Endothelial cell of umbilical vein (primary cell): Measurements from ENCODE around the gene EMC7. TPM values are rescaled to one million over a fixed set of nuclear protein-coding genes. Genes with fewer than 3 reads are reported as not detected.

Experiments
- BruUV-seq: library from RNA; stranded (reverse); fragments of 400-500 nt; replicated peaks from 2 replicates; lab custom pipeline; 2021; lab: Mats Ljungman, UMichigan
- CTCF ChIA-PET: fragments of 300-600, 350-600 bp; sonication (Branson Sonifier 250); formaldehyde crosslinking; loops from one replicate; lab custom pipeline; 2021; ENCODE audit warnings: antibody characterized with exemption, inconsistent platforms; lab: Charles Lee
- POLR2A ChIA-PET: fragments of 300-600, 350-600 bp; sonication (Branson Sonifier 250); formaldehyde crosslinking; loops from one replicate; lab custom pipeline; 2021; ENCODE audit warnings: antibody characterized with exemption, inconsistent platforms; lab: Charles Lee
- DNase-seq: peaks from one replicate; pipeline ENCODE4 v3.0.0-alpha.2; 2011; ENCODE audit warnings: low read depth, low spot score
- FAIRE-seq: peaks from 2 replicates; lab custom pipeline; 2011; peaks lifted over from hg19 to GRCh38; lab: Jason Lieb, UNC
- H2AFZ ChIP-seq: 2 replicates; pipeline ENCODE4 v1.6.0; 2012; ENCODE audit warnings: low read depth, low read length, control low read depth, inconsistent platforms
- H3K27ac ChIP-seq: 2 replicates; pipeline ENCODE4 v1.5.1; 2011; ENCODE audit warnings: low read depth, mild to moderate bottlenecking, control low read depth, low read length, moderate library complexity; ENCODE audit not compliant: insufficient read depth
- H3K27me3 ChIP-seq, 2 experiments: 2 replicates each; pipeline versions ENCODE4 v1.6.0 to v1.6.1; 2011; ENCODE audit warnings: low read length in 2 of 2, mixed read lengths in 1 of 2; ENCODE audit not compliant: control insufficient read depth in 2 of 2, insufficient read depth in 2 of 2
- H3K36me3 ChIP-seq, 2 experiments: 2 replicates in 1 of 2; 3 replicates in 1 of 2; pipeline ENCODE4 v1.5.1; 2011; ENCODE audit warnings: low read length in 2 of 2, mild to moderate bottlenecking in 1 of 2, moderate library complexity in 1 of 2; ENCODE audit not compliant: control insufficient read depth in 2 of 2, insufficient read depth in 2 of 2; ENCODE audit errors: extremely low read depth in 1 of 2
- H3K4me1 ChIP-seq: 3 replicates; pipeline ENCODE4 v1.5.1; 2011; ENCODE audit warnings: mild to moderate bottlenecking, low read length; ENCODE audit not compliant: control insufficient read depth, insufficient read depth; ENCODE audit errors: extremely low read depth
- H3K4me2 ChIP-seq: 2 replicates; pipeline ENCODE4 v1.6.1; 2011; ENCODE audit warnings: low read length, control low read depth, mixed read lengths; ENCODE audit not compliant: insufficient read depth
- H3K4me3 ChIP-seq, 3 experiments: fragments of 200-600 bp in 1 of 3; sonication (generic), shearing (Covaris generic) in 1 of 3; replicated peaks in 1 of 3; 2 replicates each; pipeline ENCODE4 v1.5.1; 2011 to 2016; ENCODE audit warnings: control low read depth in 3 of 3, low read length in 3 of 3, mild to moderate bottlenecking in 2 of 3, inconsistent platforms in 1 of 3, low read depth in 1 of 3, moderate library complexity in 1 of 3; ENCODE audit not compliant: insufficient read depth in 1 of 3
- H3K79me2 ChIP-seq: 2 replicates; pipeline ENCODE4 v1.6.0; 2012; ENCODE audit warnings: low read length, inconsistent platforms; ENCODE audit not compliant: control insufficient read depth, insufficient read depth
- H3K9ac ChIP-seq: replicated peaks from 2 replicates; pipeline ENCODE3; 2011; ENCODE audit warnings: low read length, control low read depth; ENCODE audit not compliant: insufficient read depth; ENCODE audit errors: extremely low read depth
- H3K9me1 ChIP-seq: replicated peaks from 3 replicates; pipeline ENCODE4 v1.6.0; 2011; ENCODE audit warnings: mild to moderate bottlenecking, low read length; ENCODE audit not compliant: control insufficient read depth, insufficient read depth; ENCODE audit errors: extremely low read depth
- H3K9me3 ChIP-seq: replicated peaks from 2 replicates; pipeline ENCODE4 v1.5.1; 2012; ENCODE audit warnings: low read length, inconsistent platforms; ENCODE audit not compliant: control insufficient read depth, insufficient read depth
- H4K20me1 ChIP-seq: replicated peaks from 2 replicates; pipeline ENCODE3; 2011; ENCODE audit warnings: mild to moderate bottlenecking, low read length; ENCODE audit not compliant: control insufficient read depth, insufficient read depth; ENCODE audit errors: extremely low read depth
- CTCF ChIP-seq, 2 donors: IDR thresholded peaks; 1 replicate in 1 of 2; 2 replicates in 1 of 2; pipeline ENCODE4 v1.5.1; 2011; ENCODE audit warnings: low read length in 2 of 2, mild to moderate bottlenecking in 2 of 2, moderate library complexity in 2 of 2, control low read depth in 1 of 2, inconsistent platforms in 1 of 2, low read depth in 1 of 2; ENCODE audit not compliant: insufficient read depth in 1 of 2; ENCODE audit errors: extremely low read depth in 1 of 2
- EZH2 ChIP-seq: IDR thresholded peaks from 2 replicates; pipeline ENCODE4 v1.6.1; 2012; ENCODE audit warnings: borderline replicate concordance, low read depth, mild to moderate bottlenecking, moderate library complexity, low read length, inconsistent platforms; ENCODE audit not compliant: severe bottlenecking
- FOS ChIP-seq: IDR thresholded peaks from 2 replicates; pipeline ENCODE4 v1.6.1; 2011; ENCODE audit warnings: mild to moderate bottlenecking, low read length, moderate library complexity, borderline replicate concordance; ENCODE audit not compliant: insufficient read depth
- GATA2 ChIP-seq: IDR thresholded peaks from 2 replicates; pipeline ENCODE4 v1.7.0; 2011; ENCODE audit warnings: low read depth, mild to moderate bottlenecking, moderate library complexity, mixed read lengths, low read length; ENCODE audit not compliant: insufficient read length, insufficient read depth
- JUN ChIP-seq: IDR thresholded peaks from 2 replicates; pipeline ENCODE4 v1.6.1; 2011; ENCODE audit warnings: borderline replicate concordance, low read depth; ENCODE audit not compliant: insufficient read length, insufficient read depth
- MAX ChIP-seq: IDR thresholded peaks from 2 replicates; pipeline ENCODE4 v1.6.1; 2011; ENCODE audit not compliant: insufficient read depth, insufficient read length
- MYC ChIP-seq: IDR thresholded peaks from one replicate; pipeline ENCODE4 v1.6.1; 2011; ENCODE audit warnings: mild to moderate bottlenecking, low read depth, low read length
- POLR2A ChIP-seq: IDR thresholded peaks from 2 replicates; pipeline ENCODE4 v1.6.1; 2012; ENCODE audit warnings: low read depth, mild to moderate bottlenecking, control low read depth, low read length
- POLR2AphosphoS5 ChIP-seq: IDR thresholded peaks from 2 replicates; pipeline ENCODE4 v1.6.1; 2012; ENCODE audit warnings: low read depth, mild to moderate bottlenecking, control low read depth, low read length, moderate library complexity; ENCODE audit not compliant: insufficient read depth
- dilution Hi-C: fragments of 300-500 bp; cut with MboI; formaldehyde crosslinking; loops from one replicate; pipeline ENCODE4 v1.15.0; 2019; ENCODE audit warnings: low sequenced_read_pairs; ENCODE audit not compliant: extremely low pct_ligation_motif_present
- intact Hi-C: fragments of 100-400 bp; cut with micrococcal nuclease; formaldehyde crosslinking; loops from one replicate; pipeline ENCODE4 v1.10.0; 2022
- polyA plus RNA-seq, 4 experiments: library from polyadenylated mRNA; depleted of rRNA in 3 of 4; stranded (reverse) in 3 of 4; unstranded in 1 of 4; fragments of >200 nt; gene quantifications; 2 replicates each; pipeline versions ENCODE4 v1.2.1 to v1.2.3, GENCODE V29; 2011 to 2012; ENCODE audit warnings: missing spikeins in 1 of 4
- total RNA-seq: library from RNA; stranded (reverse); gene quantifications from 2 replicates; pipeline ENCODE4 v1.2.3, GENCODE V29; 2021

Gene EMC7
- total and polyA plus RNA-seq, 2 donors (not counting 3 experiments of a cell fraction or from before 2014, with no cell fraction given): 57.0 to 70.6 TPM

- dilution Hi-C loops: no loop called here
Observed at GRCh38 chr15:34119291-34119690, 17.6 kb upstream of the EMC7 start.

More at GRCh38 chr15:34119291-34119690, 17.6 kb upstream of the EMC7 start:
- Histone ChIP-seq H3K9me1 (no peaks in the 10 kb centered on the region), H3K4me2 (no peak overlapping the region), H3K9me3 (no peaks in the 10 kb centered on the region), H3K27me3 (no peaks in the 10 kb centered on the region), H4K20me1 (no peaks in the 10 kb centered on the region), H3K36me3 (no peaks in the 10 kb centered on the region), H3K79me2 (no peaks in the 10 kb centered on the region), H3K4me3 (no peak overlapping the region), H3K4me1 (peaks cover 16% of the 10 kb centered on the region), H2AFZ (no peak overlapping the region), H3K9ac (no peak overlapping the region), H3K27ac (no peak overlapping the region)
- no peak for TF ChIP-seq GATA2
- TF ChIP-seq POLR2A: no peak
- TF ChIP-seq POLR2AphosphoS5: no peak
- no peak for TF ChIP-seq JUN
- TF ChIP-seq MYC: no peak
- TF ChIP-seq FOS: no peak
- TF ChIP-seq EZH2: no peak
- no peak for TF ChIP-seq MAX
- TF ChIP-seq CTCF (IDR thresholded peaks at IDR 0.05; ENCODE audit: extremely low read depth in 1 of 2, insufficient read depth in 1 of 2, low read depth in 1 of 2, low read length in 2 of 2): no peak
- POLR2A ChIA-PET: no interaction called here
- intact Hi-C loops: no loop called here
- CTCF ChIA-PET: interaction anchor here (1.0 to 1.9 kb wide), 3 partner anchors 9 to 248 kb away, joined by 5 to 11 read pairs (median 8); partner anchors contain the start of genes KATNBL1 and LPCAT4
- no TSS peak for BruUV-seq
- FAIRE-seq (no peak), DNase-seq (no peak)
